Endothelial cell of umbilical vein (primary cell): ENCODE data around the gene UFSP2. TPM values are rescaled to one million over a fixed set of nuclear protein-coding genes. Genes with fewer than 3 reads are reported as not detected.
A peak's percentile ranks its signal among the peaks of the same experiment; 100 is the strongest.

ENCODE experiments used
- BruUV-seq: library from RNA; stranded (reverse); fragments of 400-500 nt; replicated peaks from 2 replicates; lab custom pipeline; 2021; lab: Mats Ljungman, UMichigan
- CTCF ChIA-PET: fragments of 300-600, 350-600 bp; sonication (Branson Sonifier 250); formaldehyde crosslinking; loops from one replicate; lab custom pipeline; 2021; ENCODE audit warnings: antibody characterized with exemption, inconsistent platforms; lab: Charles Lee
- POLR2A ChIA-PET: fragments of 300-600, 350-600 bp; sonication (Branson Sonifier 250); formaldehyde crosslinking; loops from one replicate; lab custom pipeline; 2021; ENCODE audit warnings: antibody characterized with exemption, inconsistent platforms; lab: Charles Lee
- DNase-seq: peaks from one replicate; pipeline ENCODE4 v3.0.0-alpha.2; 2011; ENCODE audit warnings: low read depth, low spot score
- FAIRE-seq: peaks from 2 replicates; lab custom pipeline; 2011; peaks lifted over from hg19 to GRCh38; lab: Jason Lieb, UNC
- H2AFZ ChIP-seq: 2 replicates; pipeline ENCODE4 v1.6.0; 2012; ENCODE audit warnings: low read depth, low read length, control low read depth, inconsistent platforms
- H3K27ac ChIP-seq: 2 replicates; pipeline ENCODE4 v1.5.1; 2011; ENCODE audit warnings: low read depth, mild to moderate bottlenecking, control low read depth, low read length, moderate library complexity; ENCODE audit not compliant: insufficient read depth
- H3K27me3 ChIP-seq, 2 experiments: 2 replicates each; pipeline versions ENCODE4 v1.6.0 to v1.6.1; 2011; ENCODE audit warnings: low read length in 2 of 2, mixed read lengths in 1 of 2; ENCODE audit not compliant: control insufficient read depth in 2 of 2, insufficient read depth in 2 of 2
- H3K36me3 ChIP-seq, 2 experiments: 2 replicates in 1 of 2; 3 replicates in 1 of 2; pipeline ENCODE4 v1.5.1; 2011; ENCODE audit warnings: low read length in 2 of 2, mild to moderate bottlenecking in 1 of 2, moderate library complexity in 1 of 2; ENCODE audit not compliant: control insufficient read depth in 2 of 2, insufficient read depth in 2 of 2; ENCODE audit errors: extremely low read depth in 1 of 2
- H3K4me1 ChIP-seq: 3 replicates; pipeline ENCODE4 v1.5.1; 2011; ENCODE audit warnings: mild to moderate bottlenecking, low read length; ENCODE audit not compliant: control insufficient read depth, insufficient read depth; ENCODE audit errors: extremely low read depth
- H3K4me2 ChIP-seq: 2 replicates; pipeline ENCODE4 v1.6.1; 2011; ENCODE audit warnings: low read length, control low read depth, mixed read lengths; ENCODE audit not compliant: insufficient read depth
- H3K4me3 ChIP-seq, 3 experiments: fragments of 200-600 bp in 1 of 3; sonication (generic), shearing (Covaris generic) in 1 of 3; replicated peaks in 1 of 3; 2 replicates each; pipeline ENCODE4 v1.5.1; 2011 to 2016; ENCODE audit warnings: control low read depth in 3 of 3, low read length in 3 of 3, mild to moderate bottlenecking in 2 of 3, inconsistent platforms in 1 of 3, low read depth in 1 of 3, moderate library complexity in 1 of 3; ENCODE audit not compliant: insufficient read depth in 1 of 3
- H3K79me2 ChIP-seq: 2 replicates; pipeline ENCODE4 v1.6.0; 2012; ENCODE audit warnings: low read length, inconsistent platforms; ENCODE audit not compliant: control insufficient read depth, insufficient read depth
- H3K9ac ChIP-seq: replicated peaks from 2 replicates; pipeline ENCODE3; 2011; ENCODE audit warnings: low read length, control low read depth; ENCODE audit not compliant: insufficient read depth; ENCODE audit errors: extremely low read depth
- H3K9me1 ChIP-seq: replicated peaks from 3 replicates; pipeline ENCODE4 v1.6.0; 2011; ENCODE audit warnings: mild to moderate bottlenecking, low read length; ENCODE audit not compliant: control insufficient read depth, insufficient read depth; ENCODE audit errors: extremely low read depth
- H3K9me3 ChIP-seq: replicated peaks from 2 replicates; pipeline ENCODE4 v1.5.1; 2012; ENCODE audit warnings: low read length, inconsistent platforms; ENCODE audit not compliant: control insufficient read depth, insufficient read depth
- H4K20me1 ChIP-seq: replicated peaks from 2 replicates; pipeline ENCODE3; 2011; ENCODE audit warnings: mild to moderate bottlenecking, low read length; ENCODE audit not compliant: control insufficient read depth, insufficient read depth; ENCODE audit errors: extremely low read depth
- CTCF ChIP-seq, 2 donors: IDR thresholded peaks; 1 replicate in 1 of 2; 2 replicates in 1 of 2; pipeline ENCODE4 v1.5.1; 2011; ENCODE audit warnings: low read length in 2 of 2, mild to moderate bottlenecking in 2 of 2, moderate library complexity in 2 of 2, control low read depth in 1 of 2, inconsistent platforms in 1 of 2, low read depth in 1 of 2; ENCODE audit not compliant: insufficient read depth in 1 of 2; ENCODE audit errors: extremely low read depth in 1 of 2
- EZH2 ChIP-seq: IDR thresholded peaks from 2 replicates; pipeline ENCODE4 v1.6.1; 2012; ENCODE audit warnings: borderline replicate concordance, low read depth, mild to moderate bottlenecking, moderate library complexity, low read length, inconsistent platforms; ENCODE audit not compliant: severe bottlenecking
- FOS ChIP-seq: IDR thresholded peaks from 2 replicates; pipeline ENCODE4 v1.6.1; 2011; ENCODE audit warnings: mild to moderate bottlenecking, low read length, moderate library complexity, borderline replicate concordance; ENCODE audit not compliant: insufficient read depth
- GATA2 ChIP-seq: IDR thresholded peaks from 2 replicates; pipeline ENCODE4 v1.7.0; 2011; ENCODE audit warnings: low read depth, mild to moderate bottlenecking, moderate library complexity, mixed read lengths, low read length; ENCODE audit not compliant: insufficient read length, insufficient read depth
- JUN ChIP-seq: IDR thresholded peaks from 2 replicates; pipeline ENCODE4 v1.6.1; 2011; ENCODE audit warnings: borderline replicate concordance, low read depth; ENCODE audit not compliant: insufficient read length, insufficient read depth
- MAX ChIP-seq: IDR thresholded peaks from 2 replicates; pipeline ENCODE4 v1.6.1; 2011; ENCODE audit not compliant: insufficient read depth, insufficient read length
- MYC ChIP-seq: IDR thresholded peaks from one replicate; pipeline ENCODE4 v1.6.1; 2011; ENCODE audit warnings: mild to moderate bottlenecking, low read depth, low read length
- POLR2A ChIP-seq: IDR thresholded peaks from 2 replicates; pipeline ENCODE4 v1.6.1; 2012; ENCODE audit warnings: low read depth, mild to moderate bottlenecking, control low read depth, low read length
- POLR2AphosphoS5 ChIP-seq: IDR thresholded peaks from 2 replicates; pipeline ENCODE4 v1.6.1; 2012; ENCODE audit warnings: low read depth, mild to moderate bottlenecking, control low read depth, low read length, moderate library complexity; ENCODE audit not compliant: insufficient read depth
- dilution Hi-C: fragments of 300-500 bp; cut with MboI; formaldehyde crosslinking; loops from one replicate; pipeline ENCODE4 v1.15.0; 2019; ENCODE audit warnings: low sequenced_read_pairs; ENCODE audit not compliant: extremely low pct_ligation_motif_present
- intact Hi-C: fragments of 100-400 bp; cut with micrococcal nuclease; formaldehyde crosslinking; loops from one replicate; pipeline ENCODE4 v1.10.0; 2022
- polyA plus RNA-seq, 4 experiments: library from polyadenylated mRNA; depleted of rRNA in 3 of 4; stranded (reverse) in 3 of 4; unstranded in 1 of 4; fragments of >200 nt; gene quantifications; 2 replicates each; pipeline versions ENCODE4 v1.2.1 to v1.2.3, GENCODE V29; 2011 to 2012; ENCODE audit warnings: missing spikeins in 1 of 4
- total RNA-seq: library from RNA; stranded (reverse); gene quantifications from 2 replicates; pipeline ENCODE4 v1.2.3, GENCODE V29; 2021

UFSP2 gene
- total and polyA plus RNA-seq, 2 donors (not counting 3 experiments of a cell fraction or from before 2014, with no cell fraction given) = 25.2 to 26.7 TPM

- intact Hi-C loops (loop anchor here (1.0 to 5.0 kb wide), 3 partner anchors 16 to 210 kb away; partner anchors contain the start of genes ANKRD37 and CFAP97), dilution Hi-C loops (no loop called here)
Observed at GRCh38 chr4:185412412-185412811, 13.4 kb downstream of the UFSP2 start.

More at GRCh38 chr4:185412412-185412811, 13.4 kb downstream of the UFSP2 start:
- Histone ChIP-seq H3K36me3 (peaks cover 0 to 2% of the 10 kb centered on the region in 2 experiments), H3K9ac (peak overlapping the region; percentile 54), H3K4me3 (no peak overlapping the region), H2AFZ (no peak overlapping the region), H3K79me2 (no peaks in the 10 kb centered on the region), H4K20me1 (no peaks in the 10 kb centered on the region), H3K27me3 (no peaks in the 10 kb centered on the region), H3K4me1 (peaks cover 21% of the 10 kb centered on the region), H3K27ac (peak overlapping the region; percentile 87), H3K4me2 (peak overlapping the region; percentile 62), H3K9me1 (no peaks in the 10 kb centered on the region), H3K9me3 (no peaks in the 10 kb centered on the region)
- ChIA-PET CTCF (interaction anchor here (0.6 to 2.0 kb wide), 10 partner anchors 9 to 626 kb away, joined by 3 to 10 read pairs (median 4); partner anchors contain the start of genes ANKRD37 and UFSP2), POLR2A (interaction anchor here (0.7 to 1.2 kb wide), 2 partner anchors 13 to 178 kb away, joined by 3 to 4 read pairs; no protein-coding TSS in a partner anchor)
- DNase-seq (peak; percentile 88), FAIRE-seq (peak; percentile 95)
- TF ChIP-seq MYC (no peak), EZH2 (no peak), POLR2A (no peak), CTCF (IDR thresholded peaks at IDR 0.05; ENCODE audit: extremely low read depth in 1 of 2, insufficient read depth in 1 of 2, low read depth in 1 of 2, low read length in 2 of 2) (no peak), POLR2AphosphoS5 (peak; percentile 58), GATA2 (no peak), JUN (peak; percentile 68), FOS (peak; percentile 79), MAX (no peak)
- BruUV-seq = no TSS peak
